ENCODE data around the gene SRR. TPM values are rescaled to one million over a fixed set of nuclear protein-coding genes. Genes with fewer than 3 reads are reported as not detected.

Gene SRR
- total RNA-seq, 1 experiment from 2014 or later = 5.6 TPM

DNA sequence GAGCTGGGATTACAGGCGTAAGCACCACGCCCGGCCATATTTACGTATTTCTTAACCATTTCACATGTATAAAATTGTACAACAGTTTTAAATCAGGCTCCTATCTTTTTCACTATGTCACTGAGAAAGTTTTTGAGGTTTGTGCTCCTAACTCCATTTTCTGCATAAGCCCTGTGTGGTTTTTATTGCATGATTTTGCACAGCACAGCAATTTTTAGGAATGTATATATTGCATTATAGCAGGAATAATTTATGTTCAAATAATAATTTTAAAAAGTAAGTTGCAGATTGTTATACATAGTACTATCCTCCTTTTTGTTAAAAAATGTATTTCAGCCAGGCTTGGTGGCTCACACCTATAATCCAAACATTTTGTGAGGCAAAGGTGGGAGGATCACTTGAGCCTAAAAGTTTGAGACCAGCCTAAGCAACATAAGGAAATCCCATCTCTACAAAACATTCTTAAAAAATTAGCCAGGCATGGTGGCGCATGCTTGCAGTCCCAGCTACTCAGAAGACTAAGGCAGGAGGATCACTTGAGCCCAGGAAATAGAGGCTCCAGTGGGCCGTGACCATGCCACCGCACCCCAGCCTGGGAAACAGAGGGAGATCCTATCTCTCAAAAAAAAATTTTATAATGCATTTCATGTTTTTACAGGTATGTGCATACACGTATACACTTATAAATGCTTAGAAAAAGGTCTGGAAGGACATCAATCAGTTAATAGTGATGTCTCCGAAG is 26.1 kb upstream of the SRR start:
- H2BK5ac ChIP-seq (ENCODE audit: insufficient read length, low read length) = no peak overlapping the region
- H3K23me2 ChIP-seq (ENCODE audit: insufficient read length, low read depth, low read length, poor library complexity, severe bottlenecking) = no peaks in the 10 kb centered on the region
- no peak overlapping the region for H2BK120ac ChIP-seq (ENCODE audit: low read depth, low read length, poor library complexity, severe bottlenecking)
- H4K91ac ChIP-seq (ENCODE audit: insufficient read length, low read depth, low read length) = no peak overlapping the region
- H3K79me1 ChIP-seq (ENCODE audit: insufficient read depth, low read depth, low read length, poor library complexity, severe bottlenecking) = no peaks in the 10 kb centered on the region
- H4K8ac ChIP-seq (replicated peaks; ENCODE audit: insufficient read length, low read depth, low read length) = no peak overlapping the region
- H3T11ph ChIP-seq (ENCODE audit: low read length) = no peak overlapping the region
- H2BK20ac ChIP-seq (ENCODE audit: low read depth, low read length, poor library complexity, severe bottlenecking) = no peak overlapping the region
- H3K14ac ChIP-seq (ENCODE audit: insufficient read depth, low read length) = no peak overlapping the region
- no peak overlapping the region for H3K4me2 ChIP-seq (ENCODE audit: insufficient read depth, insufficient read length, low read length)
- no peaks in the 10 kb centered on the region for H3K27me3 ChIP-seq (ENCODE audit: insufficient read depth, low read length)
- H4K5ac ChIP-seq (ENCODE audit: insufficient read length, low read depth, low read length) = no peak overlapping the region
- no peak overlapping the region for H3K4ac ChIP-seq (ENCODE audit: low read depth, low read length)
- no peaks in the 10 kb centered on the region for H3K9me3 ChIP-seq (ENCODE audit: control insufficient read depth, low read depth, low read length)
- Mint-ChIP-seq H3K4me3 (no peak overlapping the region), H3K27me3 (ENCODE audit: low read depth) (no peaks in the 10 kb centered on the region), H3K4me1 (no peaks in the 10 kb centered on the region), H3K9me3 (no peaks in the 10 kb centered on the region), H3K36me3 (ENCODE audit: insufficient read depth in 1 of 3, low read depth in 3 of 3) (peaks cover 16 to 49% (median 30%) of the 10 kb centered on the region in 3 experiments; a peak in 6 of 7 replicates), H3K27ac (no peak overlapping the region)
- TF ChIP-seq, protein P1, sequence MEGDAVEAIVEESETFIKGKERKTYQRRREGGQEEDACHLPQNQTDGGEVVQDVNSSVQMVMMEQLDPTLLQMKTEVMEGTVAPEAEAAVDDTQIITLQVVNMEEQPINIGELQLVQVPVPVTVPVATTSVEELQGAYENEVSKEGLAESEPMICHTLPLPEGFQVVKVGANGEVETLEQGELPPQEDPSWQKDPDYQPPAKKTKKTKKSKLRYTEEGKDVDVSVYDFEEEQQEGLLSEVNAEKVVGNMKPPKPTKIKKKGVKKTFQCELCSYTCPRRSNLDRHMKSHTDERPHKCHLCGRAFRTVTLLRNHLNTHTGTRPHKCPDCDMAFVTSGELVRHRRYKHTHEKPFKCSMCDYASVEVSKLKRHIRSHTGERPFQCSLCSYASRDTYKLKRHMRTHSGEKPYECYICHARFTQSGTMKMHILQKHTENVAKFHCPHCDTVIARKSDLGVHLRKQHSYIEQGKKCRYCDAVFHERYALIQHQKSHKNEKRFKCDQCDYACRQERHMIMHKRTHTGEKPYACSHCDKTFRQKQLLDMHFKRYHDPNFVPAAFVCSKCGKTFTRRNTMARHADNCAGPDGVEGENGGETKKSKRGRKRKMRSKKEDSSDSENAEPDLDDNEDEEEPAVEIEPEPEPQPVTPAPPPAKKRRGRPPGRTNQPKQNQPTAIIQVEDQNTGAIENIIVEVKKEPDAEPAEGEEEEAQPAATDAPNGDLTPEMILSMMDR (conservative IDR thresholded peaks at IDR 0.05) = no peak
- WGBS (ENCODE audit: extremely low coverage, insufficient read length, low lambda C conversion rate) = no CpG with 5 or more reads among the region's 9 CpGs
- no peak overlapping the region for H3K23ac ChIP-seq (ENCODE audit: insufficient read length, low read depth, low read length)
- no peak overlapping the region for H3K56ac ChIP-seq (ENCODE audit: insufficient read length, low read depth, low read length)
- no peak overlapping the region for H3K27ac ChIP-seq (ENCODE audit: insufficient read length, low read depth, low read length)
- H3K18ac ChIP-seq (ENCODE audit: insufficient read length, low read depth, low read length) = no peak overlapping the region
- H2AFZ ChIP-seq (ENCODE audit: low read length) = no peak overlapping the region
- no peak overlapping the region for H2BK15ac ChIP-seq (ENCODE audit: low read depth, low read length)
- H4K20me1 ChIP-seq (ENCODE audit: control insufficient read depth, insufficient read depth, insufficient read length) = no peaks in the 10 kb centered on the region
- H3K9ac ChIP-seq (ENCODE audit: extremely low read depth, insufficient read length, low read length) = no peak overlapping the region
- H2AK5ac ChIP-seq (ENCODE audit: insufficient read length, low read length) = no peak overlapping the region
- no peaks in the 10 kb centered on the region for H3K4me1 ChIP-seq (ENCODE audit: insufficient read depth, low read length)
- no peak for DNase-seq
- H2BK12ac ChIP-seq (ENCODE audit: insufficient read length, low read depth, low read length) = no peak overlapping the region
- H3K79me2 ChIP-seq (ENCODE audit: insufficient read depth, low read length) = no peaks in the 10 kb centered on the region

Data from H9 (cell line).